CD4-positive, alpha-beta T cell treated with Interleukin-4 for 1 hour (primary cell): ENCODE results near the gene CCDC124.
"Not testable (repeated sequence)": the region's sequence is repeated elsewhere in the genome, so short reads cannot be mapped to it uniquely, and the experiment has no call there.

Source experiments
- DNase-seq, 2 donors: peaks; one replicate each; pipeline ENCODE4 v3.0.0-alpha.2; 2020 to 2022

The CCDC124 gene

DNA sequence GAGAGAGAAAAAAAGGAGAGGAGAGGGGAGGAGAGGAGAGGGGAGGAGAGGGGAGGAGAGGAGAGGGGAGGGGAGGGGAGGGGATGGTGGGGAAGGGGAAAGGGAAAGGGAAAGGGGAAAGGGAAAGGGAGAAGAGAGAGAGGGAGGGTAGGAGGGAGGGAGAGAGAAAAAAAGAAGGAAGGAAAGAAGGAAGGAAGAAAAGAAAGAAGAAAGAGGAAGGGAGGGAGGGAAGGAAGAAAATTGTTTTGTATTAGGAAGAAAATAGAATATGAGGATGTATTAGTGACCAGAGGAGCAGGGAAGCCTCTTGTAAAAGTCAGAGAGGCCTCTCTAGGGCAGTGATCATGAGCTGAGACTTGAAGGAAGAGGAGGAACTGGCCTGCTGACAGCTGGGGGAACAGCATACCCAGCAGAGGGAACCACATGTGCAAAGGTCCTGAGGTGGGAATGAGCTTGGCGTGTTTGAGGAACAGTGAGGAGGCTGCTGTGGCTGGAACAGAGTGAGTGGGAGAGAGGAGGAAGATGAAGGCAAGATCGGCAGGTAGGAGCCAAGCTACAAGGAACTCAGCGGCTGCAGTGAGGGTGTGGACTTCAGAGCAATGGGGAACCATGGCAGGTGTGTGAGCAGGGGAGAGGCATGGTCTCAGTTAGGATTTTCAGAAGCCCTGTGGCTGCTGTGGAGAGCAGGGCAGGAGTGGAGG, 24.5 kb downstream of the CCDC124 start:
- no peak for DNase-seq

DNA sequence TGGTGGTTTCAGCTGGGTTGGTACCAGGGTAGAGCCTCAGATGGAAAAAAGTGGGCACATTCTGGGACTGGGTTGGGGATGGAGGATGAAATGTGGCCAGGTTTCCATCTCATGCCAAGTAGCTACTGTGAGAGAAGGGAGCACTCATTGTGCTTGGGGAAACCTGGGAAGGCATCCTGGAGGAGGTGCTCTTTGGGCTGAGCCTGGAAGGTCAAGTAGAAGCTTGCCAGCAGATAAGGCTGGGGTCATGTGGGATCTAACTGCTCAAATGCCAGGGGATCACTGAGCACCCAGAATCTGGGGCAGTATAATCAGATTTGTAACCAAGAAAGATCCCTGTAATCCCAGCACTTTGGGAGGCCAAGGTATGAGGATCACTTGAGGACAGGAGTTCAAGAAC, 25.1 kb downstream of the CCDC124 start:
- DNase-seq = no peak

DNA sequence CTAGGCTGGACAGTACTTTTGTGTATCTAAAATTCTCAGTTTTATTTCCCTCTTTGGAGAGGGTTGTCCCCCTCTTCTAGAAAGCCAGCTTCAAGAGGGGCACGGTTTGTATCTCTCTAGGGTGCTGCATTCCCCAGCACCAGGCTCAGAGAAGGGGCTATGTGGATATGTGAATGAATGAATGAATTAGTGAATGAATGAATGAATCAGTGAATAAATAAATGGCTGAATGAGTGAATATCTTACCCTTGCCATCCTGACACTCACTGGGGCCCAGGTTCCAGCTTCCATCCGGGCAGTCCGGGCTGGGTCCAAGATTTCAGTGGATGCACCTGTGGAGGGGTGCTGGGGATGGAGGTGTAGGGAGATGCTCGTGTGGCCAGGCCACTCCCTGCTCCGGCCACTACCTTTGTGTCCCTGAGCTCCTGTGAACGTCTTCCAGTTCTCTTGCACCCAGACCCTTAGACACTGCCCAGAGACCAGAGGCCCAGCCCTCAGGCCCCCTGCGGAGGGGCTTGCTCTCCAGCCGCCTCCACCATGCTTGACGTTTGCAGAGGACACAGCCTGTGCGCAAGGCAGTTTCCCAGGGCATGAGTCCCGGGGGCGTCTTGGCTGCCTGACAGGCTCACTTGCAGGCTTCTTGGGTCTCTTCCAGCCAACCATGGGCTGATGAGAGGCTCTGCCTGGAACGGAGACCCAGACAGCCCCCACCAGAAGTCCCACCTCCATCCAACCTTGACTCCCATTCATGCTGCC, 31.3 kb downstream of the CCDC124 start:
- DNase-seq = no peak

DNA sequence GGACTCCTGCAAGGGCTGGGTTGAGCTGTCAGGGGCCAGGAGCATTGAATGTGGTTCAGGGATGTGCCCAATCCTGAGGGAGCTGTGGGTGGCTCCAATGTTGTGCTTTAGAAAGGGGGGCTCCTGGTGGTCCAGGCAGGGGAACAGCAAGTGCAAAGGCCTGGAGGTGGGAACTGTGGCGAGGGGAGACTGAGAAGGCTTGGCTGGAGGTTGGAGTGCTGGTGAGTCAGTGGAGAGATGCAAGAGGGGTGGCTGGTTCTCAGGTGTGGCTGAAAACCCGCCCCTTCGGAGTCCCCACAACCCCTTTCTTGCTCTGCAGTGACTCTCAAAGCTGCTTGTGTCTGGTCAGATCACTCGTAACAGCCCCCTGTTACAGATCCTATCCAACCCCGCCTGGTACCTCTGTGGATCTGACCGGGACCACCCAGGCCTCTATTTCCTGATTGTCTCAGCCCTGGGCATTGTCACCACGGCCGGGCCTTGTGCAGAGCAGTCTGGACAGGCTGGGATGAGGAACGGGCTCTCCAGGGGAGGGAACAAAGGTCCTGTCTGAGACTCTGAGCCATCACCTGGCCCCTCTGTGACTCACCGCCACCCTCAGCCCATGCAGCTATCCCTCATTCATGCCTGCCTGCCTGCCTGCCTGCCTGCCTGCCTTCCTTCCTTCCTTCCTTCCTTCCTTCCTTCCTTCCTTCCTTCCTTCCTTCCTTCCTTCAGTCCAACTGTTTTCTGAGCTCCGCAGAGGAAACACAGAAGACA, 32.7 kb downstream of the CCDC124 start:
- DNase-seq = no peak

DNA sequence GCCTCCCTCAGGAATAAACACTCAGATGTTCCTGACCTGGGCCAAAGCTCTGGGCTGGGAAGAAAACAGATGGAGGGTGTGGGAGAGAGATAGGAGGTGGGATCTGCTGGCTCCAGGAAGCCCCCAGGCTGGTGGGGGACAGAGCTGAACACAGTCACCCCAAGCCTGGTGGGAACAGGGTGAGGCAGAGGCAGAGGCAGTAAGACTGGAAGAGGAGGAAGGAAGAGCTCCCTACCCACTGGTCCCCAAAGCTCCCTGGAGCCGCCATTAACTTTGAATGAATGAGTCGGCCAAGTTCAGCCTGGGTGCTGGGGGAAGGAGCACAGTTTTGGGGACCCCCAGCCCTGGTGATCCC, 33.3 kb downstream of the CCDC124 start:
- no peak for DNase-seq

DNA sequence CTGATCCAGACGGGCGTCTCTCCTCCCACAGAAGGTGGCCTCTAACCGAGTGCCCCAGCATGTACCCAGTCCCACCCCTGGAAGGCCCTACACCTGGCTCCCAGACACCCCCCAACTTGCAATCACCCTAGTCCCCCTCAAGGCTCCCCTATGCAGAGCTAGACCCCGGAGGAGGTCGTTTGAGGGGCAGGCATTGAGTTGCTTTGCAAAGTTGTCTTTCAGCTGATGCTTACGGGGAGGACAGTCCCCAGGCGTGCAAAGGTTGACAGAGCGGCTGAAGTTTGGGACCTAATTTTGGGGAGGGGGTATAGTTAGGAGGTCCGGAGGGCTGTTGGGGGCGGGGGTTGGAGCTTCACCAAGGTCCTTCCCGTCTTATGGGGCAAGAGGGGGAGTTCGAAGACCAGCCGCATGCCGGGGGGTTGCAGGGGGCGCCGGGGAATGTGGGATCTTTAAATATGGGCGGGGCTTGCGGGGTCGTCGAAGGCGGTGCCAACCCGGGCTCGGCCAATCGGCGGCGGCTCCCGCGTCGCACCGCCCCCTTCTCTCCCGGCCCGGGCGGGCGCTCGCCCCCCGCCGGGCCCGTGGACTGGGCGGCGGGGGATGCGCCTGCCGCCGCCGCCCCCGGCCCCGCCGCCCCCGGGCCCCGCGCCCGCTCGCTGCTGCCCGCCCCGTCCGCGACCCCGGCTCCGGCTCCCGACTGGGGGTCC, 33.9 kb downstream of the CCDC124 start, which contains the start of gene KCNN1:
Gene KCNN1, plus strand, starts transcription at position 558 of the 707 bp plus-strand sequence. CDS start 6,782 bp downstream, outside the sequence.
- no peak for DNase-seq

DNA sequence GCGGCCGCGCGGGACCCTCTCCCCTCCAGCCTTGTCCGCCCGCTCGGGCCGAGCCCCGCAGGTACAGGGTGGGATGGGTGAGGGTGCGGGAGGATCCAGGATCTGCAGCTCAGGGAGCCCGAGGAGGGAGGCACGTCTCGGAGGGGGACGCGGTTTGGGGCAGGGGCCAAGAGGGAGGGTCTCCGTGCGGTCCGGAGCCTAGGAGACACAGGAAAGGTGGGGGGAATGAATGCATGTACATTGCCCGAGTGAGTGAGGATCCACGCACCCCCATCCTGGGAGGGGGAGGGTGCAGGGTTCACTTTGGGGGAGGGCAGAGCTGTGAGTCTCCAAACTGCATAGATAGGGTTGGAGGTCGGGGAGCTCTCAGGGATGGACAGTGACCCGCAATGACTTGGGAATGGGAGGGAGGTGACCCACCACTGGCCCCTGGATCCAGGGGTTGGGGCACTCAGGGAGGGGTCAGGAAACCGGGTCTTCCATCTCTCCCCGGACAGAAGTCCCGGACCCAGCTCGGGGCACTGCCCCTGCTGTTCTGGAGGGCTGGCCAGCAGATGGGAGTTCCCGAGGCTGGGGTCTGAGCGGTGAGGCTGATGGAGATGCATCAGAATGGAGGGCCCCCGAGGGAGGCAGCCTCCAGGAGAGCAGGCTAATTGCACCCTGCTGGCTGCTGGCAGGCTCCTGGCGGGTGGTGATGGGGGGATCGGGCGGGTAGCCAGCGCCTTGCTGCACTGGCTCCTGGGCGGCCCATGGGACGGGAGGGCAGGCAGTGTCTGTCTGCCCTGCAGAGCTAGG, 34.6 kb downstream of the CCDC124 start:
- no peak for DNase-seq

DNA sequence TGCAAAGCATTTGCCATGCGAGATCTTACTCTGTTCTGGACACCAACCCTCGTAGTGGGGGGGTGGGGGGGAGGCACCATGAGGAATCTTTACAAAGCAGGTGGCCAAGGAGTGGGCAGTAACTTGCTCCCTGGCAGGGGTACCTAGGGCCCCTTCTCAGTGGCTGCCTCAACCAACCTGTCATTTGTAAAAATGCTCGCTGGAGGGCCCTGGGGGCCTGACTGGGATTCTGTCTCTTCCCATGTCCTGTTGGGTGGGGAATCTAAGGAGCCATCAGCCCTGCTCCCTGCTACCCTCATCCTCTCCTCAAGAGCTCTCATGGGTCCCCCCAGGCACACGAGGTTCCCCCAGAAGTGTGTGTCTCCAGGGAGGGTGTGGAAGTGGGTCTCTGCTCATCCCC, 35.5 kb downstream of the CCDC124 start:
- no peak for DNase-seq

DNA sequence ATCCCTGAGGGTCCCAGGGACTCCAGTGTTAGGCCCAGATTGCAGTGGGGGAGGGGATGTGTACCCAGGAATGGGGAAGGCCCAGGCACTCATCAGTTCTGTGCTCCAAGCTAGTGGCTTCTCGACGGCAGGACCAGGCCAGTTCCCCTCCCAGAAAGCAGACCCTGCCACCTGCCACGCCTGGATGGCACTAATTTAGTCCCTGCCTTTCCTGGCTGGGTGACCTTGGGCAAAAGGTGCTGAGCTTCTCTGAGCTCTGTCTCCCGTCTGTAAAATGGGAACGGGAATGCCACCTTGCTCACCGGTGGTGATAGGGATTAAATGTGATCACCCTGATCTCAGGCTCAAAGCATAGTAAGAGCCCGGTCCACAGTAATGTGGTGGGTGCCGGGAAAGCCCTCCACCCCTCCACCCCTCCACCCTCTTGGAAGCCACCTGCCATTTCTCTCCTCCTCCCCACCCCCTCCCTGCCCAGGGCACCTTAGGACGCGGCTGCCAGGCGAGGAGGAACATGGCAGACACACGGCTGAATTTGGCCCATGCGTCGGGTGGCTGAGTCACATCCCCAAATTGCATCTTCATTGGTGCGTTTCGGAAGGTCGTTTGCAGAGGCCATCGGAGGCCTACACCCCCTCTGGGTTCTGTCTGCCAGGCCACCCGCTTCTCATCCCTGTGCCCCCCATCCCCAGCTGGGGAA, 36.4 kb downstream of the CCDC124 start:
- DNase-seq = no peak

DNA sequence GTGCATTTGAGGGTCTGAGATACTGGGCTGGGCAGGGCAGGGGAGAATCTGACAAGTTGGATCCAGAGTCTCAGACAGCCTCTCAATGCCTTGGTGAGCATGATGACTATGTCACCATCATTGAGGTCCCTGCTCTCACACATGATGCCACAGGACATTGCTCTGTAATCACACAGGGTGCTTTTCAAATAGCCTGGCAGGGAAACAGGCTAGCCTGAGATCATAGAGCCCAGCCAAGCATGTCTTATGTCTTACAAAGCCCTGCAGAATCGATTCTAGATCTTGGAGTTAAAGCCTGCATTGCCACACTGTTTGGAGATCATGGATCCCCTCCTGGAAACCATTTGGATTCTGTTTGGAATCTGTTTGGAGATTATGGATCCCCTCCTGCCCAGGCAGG, 39.4 kb downstream of the CCDC124 start:
- DNase-seq = no peak

DNA sequence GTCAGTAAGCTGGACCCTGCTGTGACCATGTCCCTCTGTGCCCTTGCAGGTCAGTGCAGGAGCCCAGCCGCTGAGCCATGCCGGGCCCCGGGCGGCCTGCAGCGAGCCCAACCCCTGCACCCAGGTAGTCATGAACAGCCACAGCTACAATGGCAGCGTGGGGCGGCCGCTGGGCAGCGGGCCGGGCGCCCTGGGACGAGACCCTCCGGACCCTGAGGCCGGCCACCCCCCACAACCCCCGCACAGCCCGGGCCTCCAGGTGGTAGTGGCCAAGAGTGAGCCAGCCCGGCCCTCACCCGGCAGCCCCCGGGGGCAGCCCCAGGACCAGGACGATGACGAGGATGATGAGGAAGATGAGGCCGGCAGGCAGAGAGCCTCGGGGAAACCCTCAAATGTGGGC, 40.9 kb downstream of the CCDC124 start:
- no peak for DNase-seq

DNA sequence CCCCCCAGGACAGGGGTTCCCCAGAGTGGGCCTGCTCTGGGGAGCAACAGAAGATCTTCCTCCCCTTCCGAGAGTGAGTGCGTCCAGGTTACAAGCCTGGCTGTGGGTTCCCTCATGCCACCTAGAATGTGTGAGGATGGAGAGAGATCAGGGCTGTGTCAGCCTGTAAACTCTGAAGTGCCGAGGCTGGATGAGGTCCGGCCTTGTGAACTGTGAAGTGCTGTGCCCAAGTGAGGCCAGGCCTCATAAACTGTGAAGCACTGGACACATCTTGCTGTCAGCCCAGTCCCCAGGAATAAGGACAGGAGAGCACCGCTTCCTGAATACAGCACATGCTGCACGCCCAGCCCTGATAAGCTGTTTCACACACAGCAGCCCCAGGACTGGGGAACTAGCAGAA, 41.7 kb downstream of the CCDC124 start:
- no peak for DNase-seq

DNA sequence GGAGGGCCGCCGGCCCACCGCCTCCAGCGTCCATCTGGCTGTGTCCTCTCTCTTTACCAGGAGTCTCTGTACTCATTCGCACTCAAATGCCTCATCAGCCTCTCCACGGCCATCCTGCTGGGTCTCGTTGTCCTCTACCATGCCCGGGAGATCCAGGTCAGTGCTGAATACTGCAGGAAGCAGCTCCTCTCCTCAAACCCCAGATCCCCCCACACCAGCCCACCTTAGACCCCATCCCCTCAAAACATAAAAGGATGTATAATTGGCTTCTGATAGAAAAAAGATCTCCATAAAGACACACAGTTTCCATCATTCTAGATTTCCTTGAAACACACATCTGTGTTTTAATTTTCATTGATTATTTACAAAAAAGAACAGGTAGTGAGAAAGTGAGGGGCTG, 42.2 kb downstream of the CCDC124 start:
- DNase-seq = no peak

DNA sequence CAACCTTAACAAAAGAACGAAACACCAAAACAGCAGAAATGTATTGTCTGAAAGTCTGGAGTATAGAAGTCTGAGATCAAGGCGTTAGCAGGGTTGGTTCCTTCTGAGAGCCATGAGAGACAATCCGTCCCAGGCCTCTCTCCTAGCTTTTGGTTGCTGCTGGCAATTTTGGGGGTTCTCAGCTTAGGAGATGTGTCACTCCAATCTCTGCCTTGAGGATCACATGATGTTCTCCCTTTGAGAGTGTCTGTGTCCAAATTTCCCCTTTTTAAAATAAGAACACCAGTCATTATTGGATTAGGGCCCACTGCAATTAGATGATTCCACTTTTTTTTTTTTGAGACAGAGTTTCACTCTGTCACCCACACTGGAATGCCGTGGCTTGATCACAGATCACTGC, 44.2 kb downstream of the CCDC124 start:
- DNase-seq = no peak

DNA sequence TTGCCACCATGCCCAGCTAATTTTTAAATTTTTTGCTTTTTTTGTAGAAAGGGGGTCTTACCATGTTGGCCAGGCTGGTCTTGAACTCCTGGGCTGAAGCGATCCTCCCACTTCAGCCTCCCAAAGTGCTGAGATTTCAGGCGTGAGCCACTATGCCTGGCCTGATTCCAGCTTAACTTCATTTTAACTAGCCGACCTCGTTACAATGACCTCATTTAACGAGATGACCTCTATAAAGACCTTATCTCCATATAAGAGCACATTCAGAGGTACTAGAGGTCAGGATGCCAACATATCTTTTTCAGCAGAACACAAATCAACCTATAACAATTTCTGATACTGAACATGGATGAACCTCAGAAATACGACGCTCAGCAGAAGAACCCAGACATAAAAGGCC, 44.7 kb downstream of the CCDC124 start:
- no peak for DNase-seq

DNA sequence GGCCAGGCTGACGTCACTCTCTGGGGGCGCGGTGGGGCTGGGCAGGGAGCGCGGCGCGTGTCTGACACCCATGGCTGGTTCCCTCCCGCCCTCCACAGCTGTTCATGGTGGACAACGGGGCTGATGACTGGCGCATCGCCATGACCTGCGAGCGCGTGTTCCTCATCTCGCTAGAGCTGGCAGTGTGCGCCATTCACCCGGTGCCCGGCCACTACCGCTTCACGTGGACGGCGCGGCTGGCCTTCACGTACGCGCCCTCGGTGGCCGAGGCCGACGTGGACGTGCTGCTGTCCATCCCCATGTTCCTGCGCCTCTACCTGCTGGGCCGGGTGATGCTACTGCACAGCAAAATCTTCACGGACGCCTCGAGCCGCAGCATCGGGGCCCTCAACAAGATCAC, 48.8 kb downstream of the CCDC124 start:
- no peak for DNase-seq

DNA sequence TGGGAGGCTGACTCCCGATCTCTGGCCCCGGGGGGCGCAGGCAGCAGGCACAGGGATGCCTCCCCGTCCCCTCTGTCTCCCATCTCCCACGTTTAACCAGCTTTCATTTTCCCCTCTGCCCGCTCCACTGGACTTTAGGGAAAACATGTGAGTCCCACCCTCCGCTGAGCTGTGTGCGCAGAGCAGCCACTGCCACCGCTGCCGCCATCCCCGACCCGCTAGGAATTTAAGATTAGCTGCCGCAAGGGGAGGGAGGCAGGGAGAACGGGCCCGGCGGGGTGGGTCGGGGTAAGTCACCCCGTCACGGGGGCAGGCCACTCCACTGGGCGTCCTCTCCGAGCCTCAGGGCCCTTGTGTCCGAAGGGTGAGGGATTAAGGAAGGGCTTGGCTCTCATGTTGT, 49.6 kb downstream of the CCDC124 start:
- no peak for DNase-seq

DNA sequence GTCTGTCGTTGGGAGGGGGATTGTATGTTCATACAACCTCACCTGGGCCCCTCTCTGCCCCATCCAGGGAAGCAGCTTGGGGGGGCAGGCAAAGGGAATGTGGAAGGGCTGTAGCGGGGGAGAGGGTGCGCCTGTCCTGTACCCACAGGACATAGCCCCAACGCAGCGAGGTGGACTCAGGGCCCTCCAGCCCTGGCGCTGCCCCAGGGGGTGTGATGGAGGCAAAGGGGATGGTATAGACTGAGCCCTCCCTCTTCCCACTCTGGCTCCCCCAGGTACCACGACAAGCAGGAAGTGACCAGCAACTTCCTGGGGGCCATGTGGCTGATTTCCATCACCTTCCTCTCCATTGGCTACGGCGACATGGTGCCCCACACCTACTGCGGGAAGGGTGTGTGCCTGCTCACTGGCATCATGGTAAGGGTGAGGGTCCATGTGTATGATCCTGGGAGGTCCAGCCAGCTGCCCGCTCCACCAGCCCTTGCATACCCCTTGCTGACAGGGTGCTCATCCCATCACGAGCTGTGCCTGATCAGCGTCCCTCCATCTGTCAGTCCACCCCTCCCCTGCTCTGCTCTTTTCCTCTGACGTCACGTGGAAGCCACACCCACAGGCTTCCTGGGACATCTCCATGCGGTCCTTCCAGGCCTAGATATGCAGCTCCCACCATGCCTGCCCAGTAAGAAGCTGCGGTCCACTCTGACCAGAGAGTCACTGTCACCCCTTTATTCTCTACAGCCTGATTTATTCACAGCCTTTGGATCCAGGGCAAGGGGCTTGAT, 52.4 kb downstream of the CCDC124 start:
- DNase-seq = no peak

DNA sequence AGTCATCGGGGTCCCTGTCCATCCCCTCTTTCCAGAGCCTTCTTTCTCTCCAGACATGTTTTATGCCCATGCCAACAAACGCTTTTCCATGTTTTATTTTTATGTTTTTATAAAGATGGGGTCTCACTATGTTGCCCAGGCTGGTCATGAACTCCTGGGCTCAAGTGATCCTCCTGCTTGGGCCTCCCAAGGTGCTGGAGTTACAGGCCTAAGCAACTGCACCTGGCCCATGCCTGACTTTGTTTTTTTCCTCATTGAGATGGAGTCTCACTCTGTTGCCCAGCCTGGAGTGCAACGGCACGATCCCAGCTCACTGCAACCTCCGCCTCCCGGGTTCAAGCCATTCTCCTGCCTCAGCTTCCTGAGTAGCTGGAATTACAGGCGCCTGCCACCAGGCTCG, 53.8 kb downstream of the CCDC124 start:
- DNase-seq = not testable (repeated sequence)

DNA sequence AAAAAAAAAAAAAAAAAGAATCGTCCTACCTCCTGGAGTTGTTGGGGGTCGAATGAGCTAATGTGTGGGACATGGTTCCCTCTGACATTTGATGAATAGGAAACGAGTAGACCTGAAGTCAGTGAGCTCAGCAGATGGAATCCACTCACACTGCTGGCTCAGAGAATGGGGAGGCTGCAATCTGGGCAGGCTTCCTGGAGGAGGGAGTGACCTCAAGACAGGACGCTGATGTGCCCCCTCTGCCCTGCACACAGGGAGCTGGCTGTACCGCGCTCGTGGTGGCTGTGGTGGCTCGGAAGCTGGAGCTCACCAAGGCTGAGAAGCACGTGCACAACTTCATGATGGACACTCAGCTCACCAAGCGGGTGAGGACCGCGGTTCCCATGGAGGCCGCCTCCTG, 55.3 kb downstream of the CCDC124 start:
- DNase-seq = no peak
